ENCODE data around the gene PAM. TPM values are rescaled to one million over a fixed set of nuclear protein-coding genes. Genes with fewer than 3 reads are reported as not detected.
"Not testable (repeated sequence)": the region's sequence is repeated elsewhere in the genome, so short reads cannot be mapped to it uniquely, and the experiment has no call there.

The PAM gene
- total RNA-seq, 1 donor from 2014 or later = 135 TPM

GRCh38 chr5:102986074-102986473 lies 231.0 kb downstream of the PAM start:
- peaks cover 10% of the 10 kb centered on the region for H3K9me3 Mint-ChIP-seq
- peaks cover 14% of the 10 kb centered on the region for H3K36me3 Mint-ChIP-seq
- DNase-seq (ENCODE audit: extremely low spot score, unreplicated experiment) = no peak
- no peak overlapping the region for H3K27ac Mint-ChIP-seq
- H3K4me3 Mint-ChIP-seq = no peak overlapping the region
- no peak for TF ChIP-seq CTCF (conservative IDR thresholded peaks at IDR 0.05)
- no peaks in the 10 kb centered on the region for H3K4me1 Mint-ChIP-seq (ENCODE audit: unreplicated experiment)
- no peaks in the 10 kb centered on the region for H3K27me3 Mint-ChIP-seq

DNA sequence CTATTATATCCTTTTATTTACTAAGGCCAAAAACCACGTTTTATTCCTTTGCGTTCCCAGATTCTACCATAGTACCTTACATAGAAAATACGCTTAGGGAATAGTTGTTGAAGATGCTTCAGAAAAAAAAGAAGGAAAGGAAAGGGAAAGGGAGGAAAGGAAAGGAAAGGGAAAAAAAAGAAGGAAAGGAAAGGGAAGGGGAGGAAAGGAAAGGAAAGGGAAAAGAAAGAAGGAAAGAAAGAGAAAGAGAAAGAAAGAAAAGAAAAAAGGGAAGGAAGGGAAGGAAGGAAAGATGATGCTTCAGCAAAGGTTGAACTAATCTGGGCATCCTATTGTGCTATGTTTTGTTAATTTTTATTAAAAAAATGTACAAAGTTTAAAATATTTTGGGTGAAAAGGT lies 233.4 kb downstream of the PAM start:
- no peaks in the 10 kb centered on the region for H3K27me3 Mint-ChIP-seq
- no peaks in the 10 kb centered on the region for H3K4me1 Mint-ChIP-seq (ENCODE audit: unreplicated experiment)
- no peak for DNase-seq (ENCODE audit: extremely low spot score, unreplicated experiment)

DNA sequence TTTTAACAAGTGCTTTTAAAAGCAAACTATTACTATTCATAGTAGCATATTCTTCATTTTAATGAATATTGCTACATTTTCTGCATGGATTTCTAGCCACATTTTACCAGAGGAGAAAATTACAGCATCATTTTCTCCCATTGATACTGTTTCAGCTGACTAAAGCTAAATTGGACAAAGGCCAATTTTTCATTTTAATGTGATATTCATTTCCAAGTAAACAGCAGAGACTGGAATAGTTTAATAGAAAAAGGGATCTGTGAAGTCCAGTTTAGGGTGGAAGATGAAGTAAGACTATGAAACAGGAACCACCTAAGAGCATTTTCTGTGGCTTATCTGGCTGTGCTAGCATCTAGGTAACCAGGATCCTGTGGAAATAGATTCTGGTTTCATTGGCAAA lies 236.7 kb downstream of the PAM start:
- Mint-ChIP-seq H3K27ac (no peak overlapping the region), H3K9me3 (no peaks in the 10 kb centered on the region), H3K4me1 (ENCODE audit: unreplicated experiment) (peaks cover 9% of the 10 kb centered on the region), H3K36me3 (no peaks in the 10 kb centered on the region), H3K27me3 (no peaks in the 10 kb centered on the region), H3K4me3 (no peak overlapping the region)
- no peak for DNase-seq (ENCODE audit: extremely low spot score, unreplicated experiment)
- TF ChIP-seq CTCF (conservative IDR thresholded peaks at IDR 0.05) = no peak

More for the DNA sequence above, 233.4 kb downstream of the PAM start:
- Mint-ChIP-seq H3K9me3 (peaks cover 5% of the 10 kb centered on the region), H3K36me3 (no peaks in the 10 kb centered on the region), H3K27ac (no peak overlapping the region), H3K4me3 (no peak overlapping the region)
- TF ChIP-seq CTCF (conservative IDR thresholded peaks at IDR 0.05) = no peak

- Mint-ChIP-seq H3K27me3 (no peaks in the 10 kb centered on the region), H3K27ac (no peak overlapping the region), H3K4me1 (ENCODE audit: unreplicated experiment) (peaks cover 9% of the 10 kb centered on the region), H3K4me3 (no peak overlapping the region), H3K36me3 (peaks cover 5% of the 10 kb centered on the region), H3K9me3 (peaks cover 6% of the 10 kb centered on the region)
- DNase-seq (ENCODE audit: extremely low spot score, unreplicated experiment) = no peak
- no peak for TF ChIP-seq CTCF (conservative IDR thresholded peaks at IDR 0.05)
Measured at GRCh38 chr5:102996011-102996575, 241.0 kb downstream of the PAM start.

GRCh38 chr5:102998224-102998623 lies 243.1 kb downstream of the PAM start:
- peaks cover 9% of the 10 kb centered on the region for H3K4me1 Mint-ChIP-seq (ENCODE audit: unreplicated experiment)
- H3K27ac Mint-ChIP-seq = no peak overlapping the region
- H3K27me3 Mint-ChIP-seq = no peaks in the 10 kb centered on the region
- H3K4me3 Mint-ChIP-seq = no peak overlapping the region
- H3K36me3 Mint-ChIP-seq = peaks cover 9% of the 10 kb centered on the region
- no peak for DNase-seq (ENCODE audit: extremely low spot score, unreplicated experiment)
- peaks cover 6% of the 10 kb centered on the region for H3K9me3 Mint-ChIP-seq
- no peak for TF ChIP-seq CTCF (conservative IDR thresholded peaks at IDR 0.05)

DNA sequence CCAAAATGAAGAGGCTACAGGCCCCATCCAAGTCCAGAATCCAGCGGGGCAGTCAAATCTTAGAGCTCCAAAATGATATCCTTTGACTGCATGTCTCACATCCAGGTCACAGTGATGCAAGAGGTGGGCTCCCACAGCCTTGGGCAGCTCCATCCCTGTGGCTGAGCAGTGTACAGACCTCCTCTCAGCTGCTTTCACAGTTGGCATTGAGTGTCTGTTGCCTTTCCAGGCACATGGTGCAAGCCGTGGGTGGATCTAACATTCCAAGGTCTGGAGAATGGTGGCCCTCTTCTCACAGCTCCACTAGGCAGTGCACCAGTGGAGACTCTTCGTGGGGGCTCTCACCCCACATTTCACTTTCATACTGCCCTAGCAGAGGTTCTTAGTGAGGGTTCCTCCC lies 244.1 kb downstream of the PAM start:
- DNase-seq (ENCODE audit: extremely low spot score, unreplicated experiment) = no peak
- no peak for TF ChIP-seq CTCF (conservative IDR thresholded peaks at IDR 0.05)
- Mint-ChIP-seq H3K27ac (no peak overlapping the region), H3K4me3 (no peak overlapping the region), H3K9me3 (peaks cover 6% of the 10 kb centered on the region), H3K4me1 (ENCODE audit: unreplicated experiment) (peaks cover 9% of the 10 kb centered on the region), H3K36me3 (peaks cover 9% of the 10 kb centered on the region), H3K27me3 (no peaks in the 10 kb centered on the region)

- H3K36me3 Mint-ChIP-seq; H3K27me3 Mint-ChIP-seq; DNase-seq (ENCODE audit: extremely low spot score, unreplicated experiment); H3K4me1 Mint-ChIP-seq (ENCODE audit: unreplicated experiment); H3K9me3 Mint-ChIP-seq; H3K27ac Mint-ChIP-seq; H3K4me3 Mint-ChIP-seq: not testable (repeated sequence)
Measured at GRCh38 chr5:102999621-103000020, 244.5 kb downstream of the PAM start.
